ENCODE measurements around the gene XRCC5. TPM values are rescaled to one million over a fixed set of nuclear protein-coding genes. Genes with fewer than 3 reads are reported as not detected.

XRCC5 gene
- total RNA-seq, 1 experiment from 2014 or later: 290 TPM

DNA sequence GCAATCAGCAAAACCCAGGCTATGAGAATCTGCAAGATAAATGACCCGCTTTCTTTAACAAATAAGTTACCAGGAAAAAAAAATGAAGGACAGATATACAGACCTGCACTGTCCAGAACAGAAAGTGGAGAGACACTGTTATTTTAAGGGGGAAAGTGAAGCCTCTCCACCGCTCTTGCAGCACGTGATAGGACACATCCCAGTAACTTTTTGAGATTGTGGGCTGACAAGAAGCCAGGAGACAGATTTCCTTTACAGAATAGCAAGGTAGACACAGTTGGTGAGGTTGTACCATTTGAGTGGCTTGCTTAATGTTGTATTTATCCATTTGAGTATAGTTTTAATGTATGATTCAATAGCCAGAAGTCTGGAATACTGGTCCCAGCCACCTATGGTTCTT, 14.4 kb upstream of the XRCC5 start:
- no peaks in the 10 kb centered on the region for H3K4me1 ChIP-seq (ENCODE audit: insufficient read depth, low read length)
- no peaks in the 10 kb centered on the region for H3K36me3 ChIP-seq (ENCODE audit: low read depth, low read length)
- H3F3A ChIP-seq (ENCODE audit: low read length, unreplicated experiment): no peaks in the 10 kb centered on the region
- no peaks in the 10 kb centered on the region for H3K9me3 ChIP-seq (ENCODE audit: low read length)
- intact Hi-C loops (cut with micrococcal nuclease): no loop called here
- no peak overlapping the region for H2AFZ ChIP-seq (ENCODE audit: low read length)
- H3K27me3 ChIP-seq (ENCODE audit: low read length): no peaks in the 10 kb centered on the region
- ChIA-PET CTCF (no interaction called here), POLR2A (ENCODE audit: unreplicated experiment) (no interaction called here)
- TF ChIP-seq, protein P1, sequence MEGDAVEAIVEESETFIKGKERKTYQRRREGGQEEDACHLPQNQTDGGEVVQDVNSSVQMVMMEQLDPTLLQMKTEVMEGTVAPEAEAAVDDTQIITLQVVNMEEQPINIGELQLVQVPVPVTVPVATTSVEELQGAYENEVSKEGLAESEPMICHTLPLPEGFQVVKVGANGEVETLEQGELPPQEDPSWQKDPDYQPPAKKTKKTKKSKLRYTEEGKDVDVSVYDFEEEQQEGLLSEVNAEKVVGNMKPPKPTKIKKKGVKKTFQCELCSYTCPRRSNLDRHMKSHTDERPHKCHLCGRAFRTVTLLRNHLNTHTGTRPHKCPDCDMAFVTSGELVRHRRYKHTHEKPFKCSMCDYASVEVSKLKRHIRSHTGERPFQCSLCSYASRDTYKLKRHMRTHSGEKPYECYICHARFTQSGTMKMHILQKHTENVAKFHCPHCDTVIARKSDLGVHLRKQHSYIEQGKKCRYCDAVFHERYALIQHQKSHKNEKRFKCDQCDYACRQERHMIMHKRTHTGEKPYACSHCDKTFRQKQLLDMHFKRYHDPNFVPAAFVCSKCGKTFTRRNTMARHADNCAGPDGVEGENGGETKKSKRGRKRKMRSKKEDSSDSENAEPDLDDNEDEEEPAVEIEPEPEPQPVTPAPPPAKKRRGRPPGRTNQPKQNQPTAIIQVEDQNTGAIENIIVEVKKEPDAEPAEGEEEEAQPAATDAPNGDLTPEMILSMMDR (conservative IDR thresholded peaks at IDR 0.05; ENCODE audit: low read depth, low read length): no peak
- TF ChIP-seq EZH2 (IDR thresholded peaks at IDR 0.05; ENCODE audit: low read length, unreplicated experiment): no peak
- no peak for TF ChIP-seq EZH2phosphoT487 (IDR thresholded peaks at IDR 0.05; ENCODE audit: borderline replicate concordance, low read length)
- no peaks in the 10 kb centered on the region for H3K79me2 ChIP-seq (ENCODE audit: low read length)
- no peak overlapping the region for H3K27ac ChIP-seq (ENCODE audit: low read length)
- ATAC-seq (no peak), DNase-seq (no peak)
- no peak overlapping the region for H3K4me2 ChIP-seq (ENCODE audit: low read length)
- H3K9me2 ChIP-seq (replicated peaks; ENCODE audit: low read length): no peaks in the 10 kb centered on the region; the same call in 1 of the 2 replicates
- no peaks in the 10 kb centered on the region for H4K20me1 ChIP-seq (ENCODE audit: low read length)
- no peak overlapping the region for H3K9ac ChIP-seq (ENCODE audit: low read length)
- no peak overlapping the region for H3K4me3 ChIP-seq (ENCODE audit: low read length)
- no TSS peak for BruUV-seq (replicated peaks)

- intact Hi-C loops (cut with micrococcal nuclease): no loop called here
- no peaks in the 10 kb centered on the region for H3K27me3 ChIP-seq (ENCODE audit: low read length)
- H3K9me3 ChIP-seq (ENCODE audit: low read length): no peaks in the 10 kb centered on the region
- no peaks in the 10 kb centered on the region for H3K9me2 ChIP-seq (replicated peaks; ENCODE audit: low read length)
- no peaks in the 10 kb centered on the region for H3F3A ChIP-seq (ENCODE audit: low read length, unreplicated experiment)
- DNase-seq (no peak), ATAC-seq (no peak)
- no peaks in the 10 kb centered on the region for H4K20me1 ChIP-seq (ENCODE audit: low read length)
- H3K27ac ChIP-seq (ENCODE audit: low read length): no peak overlapping the region
- H3K4me3 ChIP-seq (ENCODE audit: low read length): no peak overlapping the region
- POLR2A ChIA-PET (ENCODE audit: unreplicated experiment): no interaction called here
- H3K4me2 ChIP-seq (ENCODE audit: low read length): no peak overlapping the region
- H3K36me3 ChIP-seq (ENCODE audit: low read depth, low read length): no peaks in the 10 kb centered on the region
- BruUV-seq (replicated peaks): no TSS peak
- H2AFZ ChIP-seq (ENCODE audit: low read length): no peak overlapping the region
- H3K4me1 ChIP-seq (ENCODE audit: insufficient read depth, low read length): no peaks in the 10 kb centered on the region
- H3K79me2 ChIP-seq (ENCODE audit: low read length): no peaks in the 10 kb centered on the region
- TF ChIP-seq EZH2 (IDR thresholded peaks at IDR 0.05; ENCODE audit: low read length, unreplicated experiment) (no peak), EZH2phosphoT487 (IDR thresholded peaks at IDR 0.05; ENCODE audit: borderline replicate concordance, low read length) (no peak)
- CTCF ChIA-PET: no interaction called here
- no peak overlapping the region for H3K9ac ChIP-seq (ENCODE audit: low read length)
Observed at GRCh38 chr2:216098421-216099334, 10.5 kb upstream of the XRCC5 start.

DNA sequence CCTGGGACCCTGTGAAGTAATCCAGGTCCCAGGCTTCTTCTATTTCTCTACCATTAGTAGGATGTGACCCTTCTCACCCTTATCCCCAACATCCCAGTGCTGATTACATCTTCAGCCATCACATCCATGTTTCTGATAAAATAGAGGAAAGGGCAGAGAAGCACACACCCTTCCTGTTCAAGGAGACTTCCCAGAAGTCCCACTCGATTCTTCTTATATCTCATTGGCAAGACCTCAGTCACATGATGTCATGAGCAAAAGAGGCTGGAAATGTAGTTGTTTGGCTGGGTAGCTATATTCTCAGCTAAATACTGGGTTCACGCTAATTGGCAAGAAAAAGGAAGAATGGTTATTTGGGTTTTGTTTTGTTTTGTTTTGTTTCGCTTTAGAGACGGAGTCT, 8.0 kb upstream of the XRCC5 start:
- ATAC-seq: no peak
- H3K9ac ChIP-seq (ENCODE audit: low read length): no peak overlapping the region
- no peaks in the 10 kb centered on the region for H3K36me3 ChIP-seq (ENCODE audit: low read depth, low read length)
- H3K79me2 ChIP-seq (ENCODE audit: low read length): no peaks in the 10 kb centered on the region
- intact Hi-C loops (cut with micrococcal nuclease): no loop called here
- no peaks in the 10 kb centered on the region for H3F3A ChIP-seq (ENCODE audit: low read length, unreplicated experiment)
- H3K4me1 ChIP-seq (ENCODE audit: insufficient read depth, low read length): no peaks in the 10 kb centered on the region
- BruUV-seq (replicated peaks): no TSS peak
- H4K20me1 ChIP-seq (ENCODE audit: low read length): no peaks in the 10 kb centered on the region
- no peaks in the 10 kb centered on the region for H3K9me3 ChIP-seq (ENCODE audit: low read length)
- H3K4me2 ChIP-seq (ENCODE audit: low read length): no peak overlapping the region
- no peak overlapping the region for H2AFZ ChIP-seq (ENCODE audit: low read length)
- H3K27ac ChIP-seq (ENCODE audit: low read length): no peak overlapping the region
- H3K4me3 ChIP-seq (ENCODE audit: low read length): no peak overlapping the region
- ChIA-PET CTCF (no interaction called here), POLR2A (ENCODE audit: unreplicated experiment) (no interaction called here)
- no peak for DNase-seq
- no peaks in the 10 kb centered on the region for H3K9me2 ChIP-seq (replicated peaks; ENCODE audit: low read length)
- no peaks in the 10 kb centered on the region for H3K27me3 ChIP-seq (ENCODE audit: low read length)
- TF ChIP-seq EZH2phosphoT487 (IDR thresholded peaks at IDR 0.05; ENCODE audit: borderline replicate concordance, low read length) (no peak), EZH2 (IDR thresholded peaks at IDR 0.05; ENCODE audit: low read length, unreplicated experiment) (no peak)
- TF ChIP-seq, protein P1 (conservative IDR thresholded peaks at IDR 0.05; ENCODE audit: low read depth, low read length): no peak

Measured in PC-3 (cell line).